Measurements from ENCODE around the gene PAX7.

PAX7 gene

DNA sequence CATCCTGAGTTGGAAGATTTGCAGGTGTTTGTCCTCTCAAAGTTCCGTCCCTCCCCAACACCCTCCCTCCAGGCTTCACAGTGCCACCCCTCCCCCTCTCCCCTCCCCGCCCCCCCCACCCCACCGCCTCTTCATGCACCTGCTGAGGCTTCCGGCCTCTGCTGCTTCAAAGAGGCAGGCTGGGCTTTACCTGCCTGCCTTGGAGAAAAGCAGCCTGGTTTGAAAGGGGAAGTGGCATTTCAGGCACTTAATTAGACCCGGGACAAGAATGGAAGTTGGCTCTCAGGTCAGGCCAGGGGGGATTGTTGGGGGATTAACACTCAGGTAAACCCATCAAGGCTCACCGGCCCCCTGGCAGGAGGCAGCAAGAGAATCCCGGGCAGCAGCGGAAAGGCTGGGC, 21.1 kb downstream of the PAX7 start:
- no peak for ATAC-seq
- TF ChIP-seq, protein P1, sequence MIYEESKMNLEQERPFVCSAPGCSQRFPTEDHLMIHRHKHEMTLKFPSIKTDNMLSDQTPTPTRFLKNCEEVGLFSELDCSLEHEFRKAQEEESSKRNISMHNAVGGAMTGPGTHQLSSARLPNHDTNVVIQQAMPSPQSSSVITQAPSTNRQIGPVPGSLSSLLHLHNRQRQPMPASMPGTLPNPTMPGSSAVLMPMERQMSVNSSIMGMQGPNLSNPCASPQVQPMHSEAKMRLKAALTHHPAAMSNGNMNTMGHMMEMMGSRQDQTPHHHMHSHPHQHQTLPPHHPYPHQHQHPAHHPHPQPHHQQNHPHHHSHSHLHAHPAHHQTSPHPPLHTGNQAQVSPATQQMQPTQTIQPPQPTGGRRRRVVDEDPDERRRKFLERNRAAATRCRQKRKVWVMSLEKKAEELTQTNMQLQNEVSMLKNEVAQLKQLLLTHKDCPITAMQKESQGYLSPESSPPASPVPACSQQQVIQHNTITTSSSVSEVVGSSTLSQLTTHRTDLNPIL (CRISPR knock-in tag; IDR thresholded peaks at IDR 0.05; ENCODE audit: low read depth): no peak
- TF ChIP-seq PPARA (CRISPR knock-in tag; IDR thresholded peaks at IDR 0.05; ENCODE audit: borderline replicate concordance) (no peak), GLIS3 (CRISPR knock-in tag; IDR thresholded peaks at IDR 0.05) (no peak), ZNF8 (CRISPR knock-in tag; IDR thresholded peaks at IDR 0.05) (no peak), ZNF565 (CRISPR knock-in tag; conservative IDR thresholded peaks at IDR 0.05; ENCODE audit: low read depth) (no peak), SNAI2 (CRISPR knock-in tag; IDR thresholded peaks at IDR 0.05) (no peak), ISL1 (CRISPR knock-in tag; IDR thresholded peaks at IDR 0.05) (no peak), ZFP30 (CRISPR knock-in tag; IDR thresholded peaks at IDR 0.05) (no peak), TOX (CRISPR knock-in tag; IDR thresholded peaks at IDR 0.05; ENCODE audit: borderline replicate concordance) (no peak), ESRRG (CRISPR knock-in tag; IDR thresholded peaks at IDR 0.05) (no peak), CSDC2 (CRISPR knock-in tag; IDR thresholded peaks at IDR 0.05) (no peak), ARNTL (CRISPR knock-in tag; IDR thresholded peaks at IDR 0.05; ENCODE audit: borderline replicate concordance, low read depth) (no peak), BACH2 (CRISPR knock-in tag; IDR thresholded peaks at IDR 0.05; ENCODE audit: borderline replicate concordance) (no peak), ZFP3 (CRISPR knock-in tag; IDR thresholded peaks at IDR 0.05) (no peak)
- TF ChIP-seq, protein P2, sequence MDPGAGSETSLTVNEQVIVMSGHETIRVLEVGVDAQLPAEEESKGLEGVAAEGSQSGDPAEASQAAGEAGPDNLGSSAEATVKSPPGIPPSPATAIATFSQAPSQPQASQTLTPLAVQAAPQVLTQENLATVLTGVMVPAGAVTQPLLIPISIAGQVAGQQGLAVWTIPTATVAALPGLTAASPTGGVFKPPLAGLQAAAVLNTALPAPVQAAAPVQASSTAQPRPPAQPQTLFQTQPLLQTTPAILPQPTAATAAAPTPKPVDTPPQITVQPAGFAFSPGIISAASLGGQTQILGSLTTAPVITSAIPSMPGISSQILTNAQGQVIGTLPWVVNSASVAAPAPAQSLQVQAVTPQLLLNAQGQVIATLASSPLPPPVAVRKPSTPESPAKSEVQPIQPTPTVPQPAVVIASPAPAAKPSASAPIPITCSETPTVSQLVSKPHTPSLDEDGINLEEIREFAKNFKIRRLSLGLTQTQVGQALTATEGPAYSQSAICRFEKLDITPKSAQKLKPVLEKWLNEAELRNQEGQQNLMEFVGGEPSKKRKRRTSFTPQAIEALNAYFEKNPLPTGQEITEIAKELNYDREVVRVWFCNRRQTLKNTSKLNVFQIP (CRISPR knock-in tag; IDR thresholded peaks at IDR 0.05; ENCODE audit: borderline replicate concordance, low read depth): no peak
- TF ChIP-seq, protein P3, sequence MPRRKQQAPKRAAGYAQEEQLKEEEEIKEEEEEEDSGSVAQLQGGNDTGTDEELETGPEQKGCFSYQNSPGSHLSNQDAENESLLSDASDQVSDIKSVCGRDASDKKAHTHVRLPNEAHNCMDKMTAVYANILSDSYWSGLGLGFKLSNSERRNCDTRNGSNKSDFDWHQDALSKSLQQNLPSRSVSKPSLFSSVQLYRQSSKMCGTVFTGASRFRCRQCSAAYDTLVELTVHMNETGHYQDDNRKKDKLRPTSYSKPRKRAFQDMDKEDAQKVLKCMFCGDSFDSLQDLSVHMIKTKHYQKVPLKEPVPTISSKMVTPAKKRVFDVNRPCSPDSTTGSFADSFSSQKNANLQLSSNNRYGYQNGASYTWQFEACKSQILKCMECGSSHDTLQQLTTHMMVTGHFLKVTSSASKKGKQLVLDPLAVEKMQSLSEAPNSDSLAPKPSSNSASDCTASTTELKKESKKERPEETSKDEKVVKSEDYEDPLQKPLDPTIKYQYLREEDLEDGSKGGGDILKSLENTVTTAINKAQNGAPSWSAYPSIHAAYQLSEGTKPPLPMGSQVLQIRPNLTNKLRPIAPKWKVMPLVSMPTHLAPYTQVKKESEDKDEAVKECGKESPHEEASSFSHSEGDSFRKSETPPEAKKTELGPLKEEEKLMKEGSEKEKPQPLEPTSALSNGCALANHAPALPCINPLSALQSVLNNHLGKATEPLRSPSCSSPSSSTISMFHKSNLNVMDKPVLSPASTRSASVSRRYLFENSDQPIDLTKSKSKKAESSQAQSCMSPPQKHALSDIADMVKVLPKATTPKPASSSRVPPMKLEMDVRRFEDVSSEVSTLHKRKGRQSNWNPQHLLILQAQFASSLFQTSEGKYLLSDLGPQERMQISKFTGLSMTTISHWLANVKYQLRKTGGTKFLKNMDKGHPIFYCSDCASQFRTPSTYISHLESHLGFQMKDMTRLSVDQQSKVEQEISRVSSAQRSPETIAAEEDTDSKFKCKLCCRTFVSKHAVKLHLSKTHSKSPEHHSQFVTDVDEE (CRISPR knock-in tag; IDR thresholded peaks at IDR 0.05): no peak
- TF ChIP-seq, protein P4, sequence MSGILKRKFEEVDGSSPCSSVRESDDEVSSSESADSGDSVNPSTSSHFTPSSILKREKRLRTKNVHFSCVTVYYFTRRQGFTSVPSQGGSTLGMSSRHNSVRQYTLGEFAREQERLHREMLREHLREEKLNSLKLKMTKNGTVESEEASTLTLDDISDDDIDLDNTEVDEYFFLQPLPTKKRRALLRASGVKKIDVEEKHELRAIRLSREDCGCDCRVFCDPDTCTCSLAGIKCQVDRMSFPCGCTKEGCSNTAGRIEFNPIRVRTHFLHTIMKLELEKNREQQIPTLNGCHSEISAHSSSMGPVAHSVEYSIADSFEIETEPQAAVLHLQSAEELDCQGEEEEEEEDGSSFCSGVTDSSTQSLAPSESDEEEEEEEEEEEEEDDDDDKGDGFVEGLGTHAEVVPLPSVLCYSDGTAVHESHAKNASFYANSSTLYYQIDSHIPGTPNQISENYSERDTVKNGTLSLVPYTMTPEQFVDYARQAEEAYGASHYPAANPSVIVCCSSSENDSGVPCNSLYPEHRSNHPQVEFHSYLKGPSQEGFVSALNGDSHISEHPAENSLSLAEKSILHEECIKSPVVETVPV (CRISPR knock-in tag; IDR thresholded peaks at IDR 0.05): no peak

DNA sequence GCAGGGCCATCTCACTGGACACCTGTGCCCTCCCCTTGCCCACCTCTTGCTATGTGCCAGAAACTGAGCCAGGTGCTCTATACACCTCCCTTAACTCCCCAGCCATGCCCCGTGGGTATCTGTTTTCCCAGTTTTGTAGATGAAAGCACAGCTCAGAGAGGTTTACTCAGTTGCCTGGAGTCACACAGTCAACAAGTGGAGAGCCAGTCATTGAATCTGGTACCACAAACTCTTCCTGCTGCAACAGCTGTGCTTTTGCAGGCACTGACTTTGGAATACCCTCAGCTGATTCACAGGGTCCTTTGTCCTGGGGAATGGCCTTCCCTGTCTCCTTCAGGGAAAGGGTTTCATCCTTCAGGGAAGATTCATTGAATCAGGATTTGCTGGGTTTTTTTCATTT, 22.1 kb downstream of the PAX7 start:
- TF ChIP-seq RARB (CRISPR knock-in tag; IDR thresholded peaks at IDR 0.05): no peak
- TF ChIP-seq, protein P3 (CRISPR knock-in tag; IDR thresholded peaks at IDR 0.05): no peak
- TF ChIP-seq ZNF565 (CRISPR knock-in tag; conservative IDR thresholded peaks at IDR 0.05; ENCODE audit: low read depth): no peak
- TF ChIP-seq, protein P2 (CRISPR knock-in tag; IDR thresholded peaks at IDR 0.05; ENCODE audit: borderline replicate concordance, low read depth): no peak
- TF ChIP-seq CSDC2 (CRISPR knock-in tag; IDR thresholded peaks at IDR 0.05): no peak
- TF ChIP-seq ISL1 (CRISPR knock-in tag; IDR thresholded peaks at IDR 0.05): no peak
- no peak for TF ChIP-seq ZC3H10 (CRISPR knock-in tag; IDR thresholded peaks at IDR 0.05)
- no peak for TF ChIP-seq GLIS3 (CRISPR knock-in tag; IDR thresholded peaks at IDR 0.05)
- no peak for TF ChIP-seq PPARA (CRISPR knock-in tag; IDR thresholded peaks at IDR 0.05; ENCODE audit: borderline replicate concordance)
- no peak for TF ChIP-seq ZFP3 (CRISPR knock-in tag; IDR thresholded peaks at IDR 0.05)
- no peak for TF ChIP-seq ARNTL (CRISPR knock-in tag; IDR thresholded peaks at IDR 0.05; ENCODE audit: borderline replicate concordance, low read depth)
- TF ChIP-seq TCF4 (CRISPR knock-in tag; IDR thresholded peaks at IDR 0.05; ENCODE audit: borderline replicate concordance): no peak
- TF ChIP-seq, protein P5, sequence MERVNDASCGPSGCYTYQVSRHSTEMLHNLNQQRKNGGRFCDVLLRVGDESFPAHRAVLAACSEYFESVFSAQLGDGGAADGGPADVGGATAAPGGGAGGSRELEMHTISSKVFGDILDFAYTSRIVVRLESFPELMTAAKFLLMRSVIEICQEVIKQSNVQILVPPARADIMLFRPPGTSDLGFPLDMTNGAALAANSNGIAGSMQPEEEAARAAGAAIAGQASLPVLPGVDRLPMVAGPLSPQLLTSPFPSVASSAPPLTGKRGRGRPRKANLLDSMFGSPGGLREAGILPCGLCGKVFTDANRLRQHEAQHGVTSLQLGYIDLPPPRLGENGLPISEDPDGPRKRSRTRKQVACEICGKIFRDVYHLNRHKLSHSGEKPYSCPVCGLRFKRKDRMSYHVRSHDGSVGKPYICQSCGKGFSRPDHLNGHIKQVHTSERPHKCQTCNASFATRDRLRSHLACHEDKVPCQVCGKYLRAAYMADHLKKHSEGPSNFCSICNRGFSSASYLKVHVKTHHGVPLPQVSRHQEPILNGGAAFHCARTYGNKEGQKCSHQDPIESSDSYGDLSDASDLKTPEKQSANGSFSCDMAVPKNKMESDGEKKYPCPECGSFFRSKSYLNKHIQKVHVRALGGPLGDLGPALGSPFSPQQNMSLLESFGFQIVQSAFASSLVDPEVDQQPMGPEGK (CRISPR knock-in tag; IDR thresholded peaks at IDR 0.05; ENCODE audit: borderline replicate concordance): no peak
- no peak for TF ChIP-seq BACH2 (CRISPR knock-in tag; IDR thresholded peaks at IDR 0.05; ENCODE audit: borderline replicate concordance)
- TF ChIP-seq, protein P4 (CRISPR knock-in tag; IDR thresholded peaks at IDR 0.05): no peak

More for the DNA sequence above, 22.1 kb downstream of the PAX7 start:
- no peak for ATAC-seq
